Activated CD8-positive, alpha-beta memory T cell treated with anti-CD3 and anti-CD28 coated beads for 24 hours (primary cell): Measurements from ENCODE around the gene GCLM.

ENCODE experiments used
- DNase-seq: peaks from one replicate; pipeline ENCODE4 v3.0.0-alpha.2; 2020

The GCLM gene

GRCh38 chr1:93845538-93846205, 63.6 kb downstream of the GCLM start:
- peak; percentile 62 for DNase-seq

DNA sequence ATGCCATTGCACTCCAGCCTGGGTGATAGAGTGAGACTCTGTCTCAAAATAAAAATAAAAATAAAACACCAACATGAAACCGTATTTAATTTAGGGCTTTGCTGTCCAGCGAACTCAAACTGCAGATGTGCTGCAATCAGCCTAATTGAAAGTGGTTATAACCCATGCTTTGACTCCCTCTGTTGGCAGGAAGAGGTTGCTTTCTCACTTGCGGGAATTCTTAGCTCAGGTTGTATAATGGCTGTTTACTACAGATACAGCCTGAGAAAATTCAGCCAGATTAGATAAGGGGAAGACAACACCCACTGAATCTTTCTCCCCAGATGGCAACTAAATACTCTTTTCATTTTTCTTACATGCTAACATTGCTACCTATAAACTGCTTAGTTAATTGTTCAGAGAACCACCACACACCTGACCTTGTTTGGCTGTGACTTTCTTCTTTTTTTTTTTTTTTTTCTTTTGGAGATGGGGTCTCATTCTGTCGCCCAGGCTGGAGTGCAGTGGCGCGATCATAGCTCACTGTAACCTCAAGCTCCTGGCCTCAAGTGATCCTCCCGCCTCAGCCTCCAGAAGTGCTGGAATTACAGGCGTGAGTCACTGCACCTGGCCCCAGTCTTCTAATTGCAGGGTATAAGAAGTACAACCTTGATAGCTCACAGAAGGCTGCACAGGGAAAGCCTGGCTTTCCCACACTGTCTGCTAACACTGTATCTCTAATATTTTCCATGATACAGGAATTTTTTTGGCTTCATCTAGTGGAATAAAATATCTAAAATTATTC, 64.8 kb downstream of the GCLM start:
- no peak for DNase-seq

GRCh38 chr1:93842750-93843500, 66.3 kb downstream of the GCLM start:
- no peak for DNase-seq

DNA sequence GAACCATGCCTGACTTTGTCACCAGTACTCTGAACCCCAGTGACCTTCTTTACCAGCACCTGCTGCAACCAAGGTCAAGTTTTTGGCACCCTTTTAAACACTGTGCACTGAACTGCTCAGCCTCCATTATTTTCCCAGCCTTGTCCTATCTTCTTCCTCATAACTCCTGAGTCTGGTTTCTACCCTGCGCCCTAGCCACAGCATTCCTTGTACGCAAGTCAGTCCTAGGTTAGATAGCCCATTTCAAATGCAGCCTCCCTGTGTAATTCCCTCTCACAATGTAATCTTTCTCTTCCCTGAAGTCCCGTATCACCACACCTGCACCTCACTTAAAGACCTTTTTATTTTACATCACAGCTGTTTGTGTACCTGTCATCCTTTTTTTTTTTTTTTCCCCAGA, 67.5 kb downstream of the GCLM start:
- DNase-seq = no peak

- DNase-seq = no peak
These were observed 68.2 kb downstream of the GCLM start for GRCh38 chr1:93840956-93841482.

- no peak for DNase-seq
These were observed 69.5 kb downstream of the GCLM start for GRCh38 chr1:93839753-93840152.

DNA sequence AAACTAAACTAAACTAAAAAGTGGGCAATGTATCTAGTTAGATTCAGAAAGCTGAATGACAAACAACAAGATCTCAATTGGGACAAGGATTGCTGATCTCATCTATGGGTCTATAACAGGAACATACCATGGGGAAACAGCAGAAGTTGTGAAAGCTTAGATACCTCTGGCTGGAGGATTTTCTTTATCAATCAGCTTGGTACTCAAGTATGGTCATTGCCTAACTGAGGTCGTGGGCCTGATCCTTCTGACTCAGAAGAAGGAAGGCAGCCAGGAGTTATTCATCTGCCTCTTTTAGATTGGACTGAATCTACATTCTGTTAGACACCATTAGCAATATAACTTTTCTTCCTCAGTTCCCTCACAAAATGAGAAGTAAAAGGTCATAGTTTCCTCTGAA, 69.9 kb downstream of the GCLM start:
- DNase-seq = no peak

GRCh38 chr1:93837961-93838360, 71.3 kb downstream of the GCLM start:
- DNase-seq = no peak
